GM21737 (cell line): Measurements from ENCODE around the gene PTPRE.

Experiments
- ATAC-seq: cut with Tn5 transposase; IDR thresholded peaks from one replicate; pipeline ENCODE4 v1.9.1; 2021; ENCODE audit warnings: mild to moderate bottlenecking, moderate library complexity; ENCODE audit not compliant: unreplicated experiment

The PTPRE gene

DNA sequence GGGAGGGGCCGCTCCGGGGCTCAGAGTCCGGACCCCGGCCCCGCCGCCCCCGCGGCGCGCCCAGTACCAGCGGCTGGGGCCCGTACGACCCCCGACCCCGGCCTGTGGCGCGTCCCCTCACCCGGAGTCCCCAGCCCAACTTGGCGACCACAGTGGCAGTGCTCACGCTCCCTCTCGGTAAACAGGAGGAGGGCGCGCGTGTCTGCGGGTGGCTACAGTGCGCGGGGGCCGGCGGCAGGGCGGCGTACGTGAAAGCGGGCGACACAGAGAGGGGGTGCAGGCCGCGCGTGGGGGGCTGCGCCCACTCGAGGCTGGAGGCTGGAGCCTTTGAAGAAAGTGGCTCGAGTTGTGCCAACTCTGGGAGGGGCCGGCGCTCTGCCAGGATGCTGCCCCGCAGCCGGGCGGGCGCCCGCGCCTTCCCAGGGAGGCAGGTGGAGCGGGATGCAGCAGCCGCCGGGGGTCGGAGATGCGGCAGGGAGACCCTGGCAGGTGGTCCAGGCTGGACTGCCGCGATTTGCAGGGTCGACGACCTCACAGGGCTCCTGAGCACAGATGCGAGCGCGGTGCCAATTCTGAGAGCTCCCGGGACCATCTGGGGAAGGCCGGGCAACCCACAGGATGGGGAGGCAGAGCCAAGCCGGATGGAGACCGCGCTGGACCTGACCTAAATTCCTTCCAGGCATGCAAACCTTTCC lies 655 bp downstream of the PTPRE start:
- no peak for ATAC-seq

DNA sequence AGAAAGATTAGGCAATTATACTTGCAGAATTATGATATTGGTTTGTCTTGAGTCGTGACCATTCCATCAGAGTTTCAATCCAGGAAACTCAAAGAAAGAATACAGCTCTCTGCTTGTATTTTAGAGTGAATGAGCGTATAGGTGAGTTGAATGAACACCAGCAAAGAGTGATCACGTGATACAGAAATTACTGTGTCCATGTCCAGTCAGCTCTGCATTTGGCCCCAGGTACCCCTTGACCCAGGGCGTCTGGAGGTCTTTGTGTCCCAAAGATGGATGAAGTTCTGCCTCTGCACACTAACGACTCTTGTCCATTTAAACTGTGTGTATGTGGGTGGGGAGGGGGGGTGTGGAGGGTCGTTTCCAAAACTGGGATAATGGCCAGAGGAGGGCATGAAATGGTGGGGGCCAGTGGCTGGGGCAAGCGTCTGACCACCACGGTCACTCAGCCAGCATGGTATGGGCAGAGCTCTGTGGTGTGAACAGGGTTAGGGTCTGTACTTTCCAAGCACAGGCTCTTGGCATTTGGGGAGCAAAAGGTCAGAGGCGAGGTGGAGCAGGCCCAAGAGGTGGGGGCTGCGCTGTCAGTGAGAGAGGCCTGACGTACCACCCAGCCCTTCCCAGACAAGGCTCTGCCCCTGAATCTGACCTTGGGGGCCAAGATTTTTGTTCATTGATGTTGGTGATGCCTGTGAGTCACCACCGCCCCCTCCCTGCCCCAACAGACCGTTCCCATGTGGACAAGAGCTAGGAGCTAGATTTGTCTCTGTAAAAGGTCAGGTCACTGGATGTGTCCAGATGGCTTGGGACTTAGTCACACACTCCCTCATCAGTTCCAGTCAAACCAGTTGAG lies 1.4 kb downstream of the PTPRE start:
- no peak for ATAC-seq

DNA sequence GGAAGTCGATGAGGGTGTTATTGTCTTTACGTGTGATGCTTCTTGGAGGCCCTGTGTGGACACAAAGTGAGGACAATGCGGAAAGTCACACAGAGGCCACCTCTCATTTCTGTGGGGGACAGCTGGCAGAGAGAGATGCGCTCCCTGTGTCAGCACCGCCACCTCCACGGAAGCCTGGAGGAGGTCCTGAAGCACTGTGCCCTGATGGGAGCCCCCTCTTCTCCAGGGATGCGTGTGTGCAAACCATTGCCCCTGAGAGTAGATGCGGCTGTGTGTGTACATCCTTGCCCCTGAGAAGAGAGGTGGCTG lies 2.0 kb downstream of the PTPRE start:
- ATAC-seq, result no peak

DNA sequence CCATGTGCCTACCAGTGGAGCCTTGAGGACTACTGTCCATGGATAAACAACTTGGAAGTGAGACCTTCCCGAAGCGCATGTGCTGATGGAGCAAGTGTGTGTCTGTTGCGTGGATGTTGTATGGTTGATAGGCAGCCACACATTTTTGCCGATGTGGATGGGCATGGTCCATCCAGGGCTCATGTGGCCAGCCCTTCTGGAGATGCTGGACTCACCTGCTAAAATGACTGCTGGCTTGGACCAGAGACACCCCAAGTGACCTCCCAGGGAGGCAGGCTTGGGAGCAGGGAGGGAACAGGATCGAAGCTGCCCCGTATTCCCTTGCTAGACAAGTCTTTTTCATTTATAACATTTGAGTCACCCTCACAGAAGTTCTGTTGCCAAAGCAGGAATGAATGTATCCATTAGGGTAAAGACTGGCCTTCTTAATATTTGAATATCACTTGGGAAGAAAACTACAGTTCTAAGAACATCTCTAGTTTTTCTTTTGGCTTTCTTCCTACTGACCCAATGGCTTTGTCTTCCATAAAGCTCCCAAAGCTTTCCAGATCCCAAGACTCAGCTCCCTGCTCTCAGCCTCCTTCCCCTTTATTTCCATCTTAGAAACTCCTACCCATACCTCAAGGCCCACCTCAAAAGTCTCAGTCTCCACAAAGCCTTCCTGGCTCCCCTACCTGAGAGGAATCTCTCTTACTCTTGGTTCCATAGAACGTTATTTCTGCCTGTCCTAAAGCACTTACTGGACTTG lies 3.0 kb downstream of the PTPRE start:
- no peak for ATAC-seq

DNA sequence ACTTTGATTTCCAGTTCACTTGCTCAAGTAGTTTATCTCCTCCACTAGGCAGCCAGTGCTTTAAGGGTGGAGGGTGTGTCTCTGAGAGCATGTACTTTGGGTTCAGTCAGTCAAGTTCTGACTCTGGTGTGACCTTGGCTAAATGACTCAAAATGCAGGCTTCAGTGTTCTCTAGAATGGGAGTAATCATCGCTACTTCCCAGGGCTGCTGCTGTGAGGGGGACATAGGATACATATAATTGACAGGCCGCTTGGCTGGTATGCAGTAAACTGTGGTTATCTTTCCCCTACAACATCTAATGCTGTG lies 3.5 kb downstream of the PTPRE start:
- ATAC-seq, result no peak

DNA sequence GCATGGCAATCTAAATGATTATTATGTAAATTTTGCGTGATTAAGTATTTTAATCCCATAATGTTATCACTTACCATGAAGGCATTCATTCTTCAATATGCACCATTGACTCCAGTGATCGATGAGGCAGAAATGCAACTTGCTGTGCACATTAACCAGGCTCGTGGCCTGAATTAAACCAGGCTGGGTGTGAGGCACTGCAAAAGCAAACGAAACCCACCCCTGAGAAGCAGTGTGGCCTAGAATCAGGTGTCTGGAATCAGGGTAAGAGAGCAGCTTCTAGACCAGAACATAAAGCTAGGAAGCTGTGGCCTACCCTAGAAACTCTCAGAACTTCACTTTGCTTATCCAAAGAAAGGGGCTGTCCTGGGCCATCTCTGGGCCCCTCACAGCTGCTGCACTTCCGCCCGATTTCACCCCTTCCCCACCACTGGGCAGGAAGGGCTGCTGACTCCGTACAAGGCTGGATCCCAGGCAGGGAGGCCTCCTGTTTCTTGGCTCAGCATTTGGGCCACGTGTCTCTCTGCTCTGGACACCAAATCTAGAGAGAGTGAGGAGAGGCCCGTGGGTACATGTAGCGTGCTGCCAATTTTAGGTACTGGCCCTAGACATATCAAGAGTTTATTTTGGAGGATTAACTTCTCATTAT lies 4.4 kb downstream of the PTPRE start:
- ATAC-seq, result no peak

DNA sequence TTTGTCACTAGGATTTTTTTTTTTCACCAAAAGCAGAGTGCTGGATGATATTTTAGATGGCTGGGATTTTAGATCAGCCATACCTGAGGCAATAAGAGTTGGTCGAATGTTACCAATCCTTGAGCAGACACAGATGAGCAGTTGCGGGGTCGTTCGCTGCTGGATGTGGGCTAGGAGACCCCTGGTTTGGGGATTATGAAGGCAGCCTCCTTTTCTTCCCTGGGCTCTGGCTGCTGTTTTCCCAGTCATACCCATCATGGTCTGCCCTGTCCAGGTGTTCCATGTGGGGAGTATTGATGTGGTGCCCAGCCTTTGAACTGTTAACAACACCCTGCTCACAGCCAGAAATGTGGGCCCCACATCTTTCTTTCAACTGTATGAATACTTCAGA lies 5.0 kb downstream of the PTPRE start:
- no peak for ATAC-seq

DNA sequence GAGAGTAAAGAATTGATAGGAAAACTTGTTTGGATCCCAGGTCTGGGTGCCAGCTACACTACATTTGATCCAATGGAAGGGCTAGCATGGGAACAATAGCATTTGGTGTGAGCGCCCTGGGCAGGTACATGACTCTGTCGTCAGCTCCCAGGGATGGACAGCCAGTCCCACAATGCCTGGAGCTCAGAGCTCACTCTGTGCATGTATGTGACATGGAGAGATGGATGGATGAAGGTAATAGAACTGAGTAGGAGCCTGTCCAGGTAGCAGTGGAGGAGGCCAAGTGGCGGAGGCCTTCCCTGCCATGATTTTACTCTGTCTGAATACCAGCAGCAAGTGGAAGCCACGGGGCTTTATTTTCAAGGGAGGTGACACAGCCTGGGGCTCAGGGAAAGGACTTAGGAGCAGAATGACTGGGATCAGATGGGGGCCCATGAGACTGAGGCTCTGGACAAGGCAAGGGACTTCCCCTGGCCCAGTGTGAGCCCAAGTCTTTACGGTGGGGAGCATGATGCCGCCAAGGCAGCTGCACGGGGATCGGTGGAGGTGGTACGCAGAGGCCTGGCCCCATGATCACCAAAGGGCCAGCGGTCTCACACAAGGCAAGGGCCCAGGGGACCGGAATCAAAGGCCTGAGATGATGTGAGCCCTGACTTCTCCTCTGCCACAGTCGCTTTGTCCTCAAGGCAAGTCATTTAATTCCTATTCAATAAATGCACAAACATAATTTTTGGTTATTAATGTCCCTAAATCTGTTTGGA lies 5.9 kb downstream of the PTPRE start:
- ATAC-seq, result no peak

DNA sequence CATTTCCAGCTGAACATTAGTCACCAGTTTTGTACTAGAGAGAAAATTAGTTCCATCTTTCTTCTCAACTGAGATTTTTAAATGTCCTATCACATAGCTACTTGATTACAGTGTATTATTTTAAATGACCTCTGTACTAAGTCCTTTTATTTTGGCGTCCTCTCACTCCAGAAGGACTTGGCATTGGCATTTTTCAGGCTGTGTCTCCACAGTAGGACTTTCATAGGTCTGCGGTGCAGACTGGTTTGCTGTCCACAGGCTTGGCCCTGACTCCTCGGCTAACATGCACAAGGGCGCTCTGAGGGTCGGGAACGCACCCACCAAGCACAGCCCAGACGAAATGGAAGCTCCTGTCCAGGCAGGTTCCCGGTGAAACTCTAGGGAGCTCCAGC lies 6.5 kb downstream of the PTPRE start:
- ATAC-seq, result no peak

DNA sequence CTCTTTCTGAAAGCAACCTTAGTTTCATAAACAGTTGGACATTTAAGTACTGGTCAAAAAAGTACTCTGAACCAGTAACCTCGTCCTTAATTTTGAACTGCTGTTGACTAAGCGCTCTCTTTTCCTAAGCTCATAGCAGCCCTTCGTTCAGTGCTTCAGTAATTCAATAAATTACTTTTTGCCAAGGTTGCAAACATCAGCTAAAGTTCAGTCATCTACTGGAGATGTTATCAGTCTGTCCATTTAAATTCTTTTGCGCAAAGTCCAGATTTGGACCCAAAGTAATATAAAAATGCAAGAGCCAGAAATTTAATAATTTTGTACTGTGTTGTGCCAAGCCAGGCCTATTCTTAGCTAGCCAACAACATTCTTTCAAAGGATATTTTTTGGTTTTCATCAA lies 8.4 kb downstream of the PTPRE start:
- no peak for ATAC-seq

DNA sequence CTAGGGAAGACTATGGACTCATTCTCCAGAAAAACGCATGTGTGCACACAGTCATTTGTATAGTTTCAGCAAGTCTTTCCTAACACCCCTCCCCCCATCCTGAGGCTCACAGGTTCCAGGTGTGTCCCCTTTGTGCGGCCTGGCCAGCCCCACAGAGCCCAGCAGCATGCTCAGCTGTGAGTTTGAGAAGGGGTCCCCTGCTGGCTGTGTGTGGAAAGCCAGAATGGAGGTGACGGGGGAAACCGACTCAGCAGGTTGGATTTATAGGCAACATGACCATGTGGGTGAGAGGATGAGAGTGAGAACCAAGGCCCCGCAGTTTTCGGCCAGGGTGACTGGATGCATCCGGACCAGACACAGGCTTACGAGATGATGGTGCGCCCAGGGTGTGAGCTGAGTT lies 9.9 kb downstream of the PTPRE start:
- ATAC-seq, result no peak

DNA sequence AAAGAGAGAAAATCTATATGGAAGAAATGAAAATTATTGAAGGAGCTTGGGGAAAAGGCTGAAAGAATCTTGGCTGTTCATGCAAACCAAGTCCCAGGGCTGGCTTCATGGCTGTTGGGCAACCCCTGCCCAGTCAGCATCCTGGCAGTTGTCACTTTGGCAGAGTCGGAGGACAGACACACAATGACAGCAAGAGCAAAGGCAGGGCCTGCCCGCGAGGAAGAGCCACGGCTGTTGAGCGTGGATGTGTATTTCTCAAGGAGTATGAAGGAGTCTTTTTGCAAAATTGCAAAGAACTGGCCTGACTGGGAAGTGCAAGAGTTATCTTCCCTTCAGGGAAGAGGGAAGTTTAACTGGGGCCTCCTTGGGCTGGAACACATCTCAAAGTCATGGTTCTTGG lies 11.7 kb downstream of the PTPRE start:
- ATAC-seq, result no peak

DNA sequence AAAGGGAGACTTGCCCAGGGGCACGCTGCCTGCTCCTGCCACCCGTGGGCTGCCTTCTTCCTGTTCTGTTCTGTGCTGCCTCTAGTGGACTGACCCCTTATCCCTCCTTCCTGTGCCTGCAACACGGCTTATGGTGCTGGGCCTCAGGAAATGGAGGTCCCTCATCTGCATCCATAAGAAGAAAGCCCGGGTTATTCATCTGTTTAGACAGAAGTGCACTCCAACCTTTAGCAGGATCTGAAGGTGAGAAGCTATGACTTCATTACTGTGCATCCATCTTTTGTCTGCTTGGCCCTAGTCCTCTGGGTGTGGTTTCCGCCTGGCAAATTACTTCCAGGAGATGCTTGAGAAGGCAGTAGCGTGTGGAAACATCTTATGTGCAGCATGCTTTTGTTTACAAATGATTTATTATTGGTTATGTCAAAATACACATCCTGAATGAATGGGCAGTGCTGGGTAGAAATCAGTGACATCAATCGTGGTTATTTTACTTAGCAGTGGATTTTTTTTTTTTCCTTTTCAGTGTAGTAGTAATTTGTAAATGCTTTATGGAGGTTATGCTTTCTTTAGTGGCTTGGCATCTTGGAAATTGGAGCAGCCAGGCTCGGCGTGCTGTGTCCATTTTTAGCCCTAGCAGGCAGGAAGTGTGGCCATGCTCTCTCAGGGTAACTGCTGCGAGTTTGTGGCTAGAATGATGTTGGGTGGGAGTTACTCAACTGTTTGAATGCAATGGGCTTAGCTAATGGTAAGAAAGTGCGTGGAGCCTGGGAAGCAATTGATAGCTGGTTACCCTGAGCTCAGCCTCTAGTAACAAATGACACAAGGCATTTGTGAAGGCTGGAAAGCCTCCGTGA lies 12.7 kb downstream of the PTPRE start:
- ATAC-seq, result no peak

DNA sequence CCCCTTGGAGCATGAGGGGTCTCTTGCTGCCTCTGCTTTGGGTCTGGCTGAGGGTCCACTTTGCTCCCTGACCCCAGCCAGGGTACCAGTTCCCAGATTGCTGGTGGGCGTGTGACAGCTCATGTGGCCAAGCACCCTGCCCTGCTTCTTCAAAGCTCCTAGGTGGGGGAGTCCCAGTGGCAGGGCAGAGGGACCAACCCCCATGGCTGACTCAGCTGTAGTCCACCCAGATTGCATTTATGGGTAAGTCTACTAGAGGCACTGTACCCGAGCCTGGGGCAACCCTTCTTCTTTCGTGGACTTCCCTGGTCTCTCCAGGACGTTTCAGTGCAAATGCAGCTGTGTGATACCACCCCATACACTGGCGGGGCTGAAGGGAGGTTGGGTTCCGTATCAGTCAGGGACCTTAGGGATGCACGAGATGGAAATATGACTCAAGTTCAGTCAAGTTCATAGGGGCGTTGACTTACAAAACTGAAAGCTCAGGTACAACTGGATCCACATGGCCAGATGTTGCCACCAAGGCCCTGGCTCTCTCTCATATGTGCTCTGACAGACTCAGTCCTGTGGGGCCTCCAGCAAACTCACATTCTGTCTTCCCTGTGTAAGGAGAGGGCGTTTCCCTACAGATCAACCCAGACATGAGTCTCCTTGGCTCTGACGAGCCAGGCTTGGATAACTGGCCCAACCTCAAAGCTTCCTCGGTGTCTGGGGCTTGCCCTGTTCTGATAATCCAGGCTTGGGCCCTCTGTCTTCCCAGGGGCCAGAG lies 13.6 kb downstream of the PTPRE start:
- no peak for ATAC-seq

DNA sequence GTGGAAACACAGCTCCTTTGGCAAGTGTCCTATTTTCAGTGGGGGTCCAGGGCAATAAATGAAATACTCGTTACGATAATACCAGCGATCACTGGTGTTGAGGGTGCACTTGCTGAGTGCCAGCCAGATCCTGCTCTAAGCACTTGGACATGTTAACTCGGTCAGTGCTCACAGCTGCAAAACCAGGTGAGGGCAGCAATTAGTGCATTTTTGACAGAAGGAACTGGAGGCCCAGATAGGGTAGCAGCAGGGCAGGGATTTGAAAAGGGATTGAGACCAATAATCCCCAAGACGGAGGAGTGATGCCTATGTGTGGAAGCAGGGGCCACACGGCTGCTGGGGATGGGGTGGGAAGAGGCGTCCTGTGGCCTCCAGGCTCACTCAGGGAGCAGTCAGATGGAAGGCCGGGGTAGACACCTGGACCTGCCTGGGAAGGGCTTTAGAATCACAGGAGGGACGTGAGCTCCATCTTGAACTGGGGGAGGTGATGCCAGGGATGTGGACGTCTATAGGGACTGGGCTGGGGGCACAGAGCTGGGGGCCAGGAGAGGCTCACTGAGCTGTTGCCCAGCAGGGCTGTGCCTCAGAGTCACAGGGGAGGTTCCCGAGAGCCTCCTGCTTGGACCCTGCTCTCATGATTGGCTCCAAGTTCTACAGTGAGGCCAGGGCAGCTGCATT lies 14.3 kb downstream of the PTPRE start:
- ATAC-seq, result no peak

DNA sequence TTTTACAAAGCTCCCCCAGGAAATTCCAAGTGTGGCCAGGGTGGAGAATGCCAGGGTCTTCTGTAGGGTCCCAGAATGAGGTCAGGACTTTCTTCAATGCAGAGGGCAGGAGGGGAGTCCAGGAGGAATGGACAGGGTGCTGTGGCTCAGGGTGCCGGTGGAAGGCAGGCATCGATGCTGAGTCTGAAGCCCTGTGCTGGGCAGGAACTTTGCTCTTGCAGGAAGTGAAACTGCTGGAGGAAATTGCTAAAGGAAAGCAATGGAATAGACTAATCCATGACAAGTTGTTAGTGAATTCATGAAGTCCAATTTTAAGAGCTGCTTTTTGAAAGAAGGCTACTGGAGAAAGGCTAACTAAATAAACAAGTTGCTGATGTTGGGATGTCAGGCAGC lies 14.8 kb downstream of the PTPRE start:
- no peak for ATAC-seq

DNA sequence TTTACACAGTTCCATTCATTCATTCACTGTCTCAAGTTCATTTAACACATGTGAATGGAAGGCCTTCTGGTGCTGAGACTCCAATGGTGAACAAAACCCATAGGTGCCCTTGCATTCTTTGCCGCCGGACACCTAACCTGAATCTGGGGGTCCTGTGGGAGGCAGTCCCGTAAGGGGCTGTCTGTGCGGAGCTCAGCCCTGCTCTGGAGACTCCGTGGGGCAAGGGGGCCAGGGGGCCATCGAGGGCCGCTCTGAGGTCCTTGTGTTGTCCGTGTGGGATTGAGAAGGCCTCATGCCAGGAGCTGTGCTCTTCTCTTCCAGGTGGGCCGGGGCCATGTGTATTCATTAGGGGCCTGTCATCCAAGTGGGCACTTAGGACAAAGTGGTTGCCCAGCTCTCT lies 15.3 kb downstream of the PTPRE start:
- ATAC-seq, result no peak

DNA sequence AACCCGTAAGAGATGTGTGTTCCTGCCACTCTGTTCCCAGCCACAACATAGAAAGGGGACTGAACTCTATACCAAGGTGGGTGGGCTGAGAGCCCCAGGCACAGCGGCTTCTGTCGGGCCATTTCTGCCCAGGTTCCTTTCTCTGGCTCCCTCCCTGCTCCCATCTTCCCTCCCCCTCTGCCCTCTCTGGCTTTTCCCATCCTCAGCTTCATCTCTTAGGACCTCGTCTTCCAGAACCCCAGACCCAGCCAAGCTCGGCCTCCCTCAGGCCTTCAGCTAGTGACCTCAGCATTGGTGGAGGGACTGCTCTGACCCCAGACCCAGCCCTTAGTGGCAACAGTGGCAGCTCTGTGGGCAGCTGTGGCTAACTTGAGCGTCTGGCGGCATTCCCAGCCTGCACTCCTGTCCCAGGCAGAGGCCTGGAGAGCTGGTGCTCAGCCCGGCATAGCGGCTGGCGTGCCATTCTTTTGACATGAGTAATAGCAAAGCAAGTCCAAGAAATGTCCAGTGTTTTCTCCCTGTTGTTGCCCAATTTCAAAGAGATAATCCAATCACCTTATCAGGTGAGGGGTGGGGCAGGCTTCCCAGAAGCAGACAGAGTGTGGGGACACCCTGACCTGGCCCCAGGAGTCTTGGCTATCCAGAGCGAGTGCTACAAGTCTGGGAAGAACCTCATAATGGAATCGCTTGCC lies 15.9 kb downstream of the PTPRE start:
- no peak for ATAC-seq
